GM19099 (cell line): ENCODE data around the gene ZNF217.

Source experiments
- POLR2A ChIP-seq: IDR thresholded peaks from 3 replicates; pipeline ENCODE4 v1.6.1; 2011; ENCODE audit warnings: low read depth; ENCODE audit not compliant: insufficient read length; ENCODE audit errors: extremely low read depth

Gene ZNF217

DNA sequence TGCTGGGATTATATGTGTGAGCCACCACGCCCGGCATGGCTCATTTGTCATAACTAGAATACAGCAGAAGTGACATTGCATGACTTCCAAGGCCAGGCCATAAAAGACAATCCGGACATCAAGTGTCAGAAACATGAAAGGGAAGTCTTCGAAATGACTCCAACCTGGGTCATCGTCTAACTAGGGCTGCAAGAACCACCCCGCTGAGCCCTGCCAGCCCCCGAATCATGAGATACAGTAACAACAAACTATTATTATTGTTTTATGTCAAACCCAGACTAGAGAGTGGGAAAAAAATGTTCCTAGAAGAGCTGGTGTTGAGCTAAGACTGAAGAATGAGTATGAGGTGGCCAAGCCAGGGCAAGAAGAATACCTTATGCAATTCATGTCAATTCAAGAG is 59.6 kb downstream of the ZNF217 start:
- TF ChIP-seq POLR2A, result no peak

DNA sequence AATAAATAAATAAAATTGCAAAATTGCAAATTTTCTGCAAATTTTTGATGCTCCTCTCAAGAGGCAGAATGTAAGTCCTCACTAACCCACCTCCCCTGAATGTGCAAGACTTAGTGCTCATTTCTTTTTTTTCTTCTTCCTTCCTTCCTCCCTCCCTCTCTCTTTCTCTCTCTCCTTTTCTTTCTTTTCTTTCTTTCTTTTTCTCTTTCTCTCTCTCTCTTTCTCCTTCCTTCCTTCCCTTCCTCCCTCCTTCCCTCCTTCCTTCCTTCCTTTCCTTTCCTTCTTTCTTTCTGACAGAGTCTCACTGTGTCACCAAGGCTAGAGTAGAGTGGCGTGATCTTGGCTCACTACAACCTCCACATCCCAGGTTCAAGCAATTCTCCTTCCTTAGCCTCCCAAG is 60.1 kb downstream of the ZNF217 start:
- TF ChIP-seq POLR2A, result no peak

DNA sequence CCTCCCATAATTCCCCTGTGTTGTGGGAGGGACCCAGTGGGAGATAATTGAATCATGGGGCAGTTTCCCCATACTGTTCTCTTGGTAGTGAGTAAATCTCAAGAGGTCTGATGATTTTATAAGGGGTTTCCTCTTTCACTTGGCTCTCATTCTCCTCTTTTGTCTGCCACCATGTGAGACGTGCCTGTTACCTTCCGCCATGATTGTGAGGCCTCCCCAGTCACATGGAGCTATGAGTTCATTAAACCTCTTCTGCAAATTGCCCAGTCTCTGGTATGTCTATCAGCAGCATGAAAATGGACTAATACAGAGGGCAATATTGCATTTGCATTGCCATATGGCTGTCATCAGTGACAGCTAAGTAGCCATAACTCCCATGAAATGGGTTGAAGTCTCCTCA is 63.2 kb downstream of the ZNF217 start:
- no peak for TF ChIP-seq POLR2A

- no peak for TF ChIP-seq POLR2A
Observed at GRCh38 chr20:53529658-53530057, 64.0 kb downstream of the ZNF217 start.

DNA sequence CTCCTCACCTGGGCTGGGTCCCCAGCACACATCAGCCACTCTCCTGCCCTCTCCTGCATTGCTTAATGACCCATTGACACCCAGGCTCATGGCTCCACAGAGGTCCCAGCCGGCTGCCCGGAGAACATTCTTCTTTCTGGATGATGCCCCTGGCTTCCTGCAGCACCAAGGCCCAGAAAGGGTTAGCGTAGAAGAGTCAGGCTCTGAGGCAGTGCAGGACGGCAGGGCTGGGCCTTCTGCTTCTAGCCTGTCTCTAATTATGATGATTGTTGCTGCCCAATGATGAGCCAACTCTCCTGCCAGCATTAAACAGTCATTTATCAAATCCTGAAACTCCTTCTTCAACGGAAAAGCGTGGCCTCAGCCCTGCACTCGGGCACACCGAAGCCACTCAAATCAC is 66.4 kb downstream of the ZNF217 start:
- TF ChIP-seq POLR2A, result no peak

DNA sequence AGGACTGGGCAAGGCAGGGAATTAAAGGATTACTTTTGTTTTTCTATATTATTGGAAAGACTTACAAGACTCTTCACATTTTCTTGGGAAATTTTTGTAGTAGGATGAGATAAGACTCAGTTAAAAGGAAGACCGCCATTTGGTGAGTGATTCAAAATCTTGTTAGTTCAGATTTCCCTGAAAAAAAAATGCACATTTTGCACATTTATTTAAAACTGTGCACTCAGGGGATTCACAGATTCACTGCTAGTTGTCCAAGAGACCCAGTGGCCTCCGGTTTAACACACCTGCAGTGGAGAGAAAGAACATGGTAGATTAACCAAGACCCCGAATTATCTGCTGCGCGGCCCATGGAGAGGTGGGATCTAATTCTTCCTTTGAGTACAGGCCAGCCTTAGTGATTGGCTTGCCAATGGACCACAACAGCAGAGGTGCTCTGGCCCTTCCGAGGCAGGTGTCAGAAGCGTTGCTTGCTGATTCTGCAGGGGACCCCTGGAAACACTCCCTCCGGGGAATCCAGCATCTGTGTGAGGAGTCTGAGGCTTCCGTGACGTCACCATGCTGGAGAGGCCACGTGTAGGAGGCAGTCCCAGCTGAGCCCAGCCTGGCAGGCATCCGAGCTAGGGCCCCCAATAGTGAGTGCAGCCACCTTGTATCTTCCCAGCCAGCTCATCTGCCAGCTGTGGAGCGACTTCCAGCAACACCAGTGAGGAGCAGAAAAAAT is 68.9 kb downstream of the ZNF217 start:
- no peak for TF ChIP-seq POLR2A

DNA sequence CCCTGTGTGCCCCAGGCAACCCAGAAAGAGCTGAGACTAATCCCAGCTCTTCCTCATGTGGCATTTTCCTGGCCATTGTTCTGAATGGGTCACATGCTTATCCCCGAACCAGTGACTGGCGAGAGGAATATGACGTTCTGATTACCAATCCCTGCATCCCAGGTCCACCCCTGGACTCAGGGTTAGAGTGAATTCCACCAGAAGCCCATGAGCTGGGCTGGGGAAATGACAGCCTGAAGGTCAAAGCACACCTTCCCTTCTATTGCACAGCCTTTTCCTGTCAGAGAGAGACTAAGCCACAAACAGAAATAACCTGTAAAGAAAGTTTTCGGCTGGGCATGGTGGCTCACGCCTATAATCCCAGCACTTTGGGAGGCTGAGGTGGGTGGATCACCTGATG is 70.9 kb downstream of the ZNF217 start:
- TF ChIP-seq POLR2A, result no peak

DNA sequence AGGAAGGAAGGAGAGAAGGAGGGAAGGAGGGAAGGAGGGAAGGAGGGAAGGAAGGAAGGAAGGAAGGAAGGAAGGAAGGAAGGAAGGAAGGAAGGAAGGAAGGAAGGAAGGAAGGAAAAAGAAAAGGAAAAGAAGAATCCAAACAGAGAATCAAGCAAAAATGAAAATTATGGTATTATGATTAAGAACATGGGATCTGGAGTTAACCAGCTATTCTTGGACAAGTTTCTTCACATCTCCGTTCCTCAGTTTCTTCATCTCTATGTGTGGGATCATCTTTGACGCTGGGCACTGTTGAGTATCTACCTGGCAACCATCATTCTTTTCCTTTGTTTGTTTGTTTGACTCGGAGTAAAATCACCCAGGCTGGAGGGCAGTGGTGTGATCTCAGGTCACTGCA is 71.6 kb downstream of the ZNF217 start:
- no peak for TF ChIP-seq POLR2A

DNA sequence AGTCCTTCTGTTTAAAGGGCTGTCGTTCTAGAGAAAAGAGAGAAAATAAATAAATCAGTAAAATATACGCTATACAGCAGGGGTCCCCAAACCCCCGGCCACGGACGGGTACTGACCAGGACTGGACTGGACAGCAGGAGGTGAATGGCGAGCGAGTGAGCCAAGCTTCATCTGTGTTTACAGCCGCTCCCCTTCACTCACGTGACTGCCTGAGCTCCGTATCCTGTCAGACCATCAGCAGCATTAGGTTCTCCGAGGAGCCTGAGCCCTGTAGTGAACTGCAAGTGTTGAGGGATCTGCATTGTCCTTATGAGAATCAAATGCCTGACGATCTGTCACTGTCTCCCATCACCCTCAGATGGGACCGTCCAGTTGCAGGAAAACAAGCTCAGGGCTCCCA is 76.5 kb downstream of the ZNF217 start:
- TF ChIP-seq POLR2A, result no peak
